Heart left ventricle (tissue), 13 donors: ENCODE data around the gene CCNYL1.

ENCODE experiments used
- CTCF ChIP-seq, 12 donors: fragments of 200-600 bp; sonication (generic) in 4 of 12; IDR thresholded peaks; one replicate each; pipeline versions ENCODE4 v1.5.0 to v1.8.0; 2018 to 2022; ENCODE audit warnings: antibody characterized with exemption in 12 of 12, mild to moderate bottlenecking in 5 of 12
- POLR2A ChIP-seq, 2 donors: fragments of 450-650 bp; IDR thresholded peaks; one replicate each; pipeline ENCODE4 v1.6.1; 2017; ENCODE audit warnings: antibody characterized with exemption in 2 of 2, mild to moderate bottlenecking in 2 of 2, moderate library complexity in 2 of 2
- donor health status: ischemic (EF 13 %, LVEDD 7.1; RV severe dilation, severe dysfunction).
- donor health status: DM: no; HTN: yes; CAD: no.
- donor health status: DM: no; HTN: no; CAD: no.
- donor health status: ischemic (EF 25% LVEDD 6.9; RV normal size, moderate dysfunction).
- donor health status: ischemic (EF 25% LVEDD 5.7; RV mildly dilated, moderate dysfunction).
- donor health status: ischemic (EF 35%, LVEDD 5.7; RV mildly dilated, moderate dysfunction).
- donor health status: nonischemic (EF 11% LVEDD 7.7; RV severe dilation, severe dysfunction).
- donor health status: DM: yes; HTN: yes; CAD: no.
- donor health status: PGD.
- donor health status: ischemic (EF 29% LVEDD 5.4; RV normal size, mild dysfunction).
- donor health status: nonischemic (EF 23%, LVEDD 6.1; RV moderate dilation, normal function).

- no peak for TF ChIP-seq POLR2A (IDR thresholded peaks at IDR 0.05)
- TF ChIP-seq CTCF (IDR thresholded peaks at IDR 0.05) = no peak
Observed at GRCh38 chr2:207748993-207749392, 37.6 kb downstream of the CCNYL1 start.
